Lower lobe of right lung (tissue), 2 donors: ENCODE data around the gene NHLH2. TPM values are rescaled to one million over a fixed set of nuclear protein-coding genes. Genes with fewer than 3 reads are reported as not detected.

Experiments
- ATAC-seq, 2 donors: fragments of 200-7000 bp; cut with Tn5 transposase; one replicate each; pipeline ENCODE4 v1.9.1; 2020 to 2022; ENCODE audit warnings: mild to moderate bottlenecking in 2 of 2, moderate library complexity in 2 of 2
- DNase-seq: peaks from one replicate; pipeline ENCODE4 v3.0.0-alpha.2; 2020
- H3K27ac ChIP-seq: fragments of 200-600 bp; one replicate; pipeline ENCODE4 v1.8.0; 2022
- H3K27me3 ChIP-seq: fragments of 200-600 bp; one replicate; pipeline ENCODE4 v1.8.0; 2022; ENCODE audit warnings: low read depth
- H3K36me3 ChIP-seq: fragments of 200-600 bp; one replicate; pipeline ENCODE4 v1.8.0; 2022; ENCODE audit warnings: mild to moderate bottlenecking
- H3K4me1 ChIP-seq: fragments of 200-600 bp; one replicate; pipeline ENCODE4 v1.8.0; 2022
- H3K4me3 ChIP-seq: fragments of 200-600 bp; one replicate; pipeline ENCODE4 v1.8.0; 2022; ENCODE audit warnings: mild to moderate bottlenecking
- H3K9me3 ChIP-seq: fragments of 200-600 bp; one replicate; pipeline ENCODE4 v1.8.0; 2022
- intact Hi-C: fragments of 100-400 bp; cut with DNase I; formaldehyde crosslinking; loops from one replicate; pipeline ENCODE4 v1.11.0; 2022
- total RNA-seq: library from RNA; stranded (reverse); fragmentation: NEBNext Ultra II Directional; extraction: Animal tissue kit (Norgen Biotek cat#: 25700); gene quantifications from one replicate; pipeline ENCODE4 v1.2.1, GENCODE V29; 2021
- TF ChIP-seq, protein P1 (sequence below): fragments of 200-600 bp; IDR thresholded peaks from one replicate; pipeline ENCODE4 v1.8.0; 2022; ENCODE audit warnings: antibody characterized with exemption, mild to moderate bottlenecking
- donor health status: DM: no; HTN: yes; CAD: no; lungs with severe emphysema.

Gene NHLH2
- total RNA-seq, 1 donor from 2014 or later = 0.41 TPM

DNA sequence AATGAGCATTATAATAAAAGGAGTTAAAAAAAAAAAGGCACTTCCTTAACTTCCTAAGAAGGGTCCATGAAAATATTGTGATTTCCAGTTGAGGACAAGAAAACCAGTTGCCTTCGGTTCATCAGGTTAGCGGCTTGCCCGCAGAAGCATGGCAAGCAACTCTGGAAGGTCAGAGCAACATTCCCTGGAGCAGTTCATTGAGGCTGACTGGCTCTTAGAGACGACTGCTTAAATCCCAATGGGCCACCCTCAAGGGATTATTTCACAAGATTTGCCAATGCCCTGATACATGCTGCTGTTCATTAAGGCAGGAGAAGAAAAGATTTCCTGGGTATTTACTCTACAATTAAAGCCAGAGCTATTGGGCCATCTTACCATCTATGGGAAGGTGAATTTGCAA is 43.4 kb downstream of the NHLH2 start:
- ATAC-seq (no peak), DNase-seq (no peak)
- no peaks in the 10 kb centered on the region for H3K9me3 ChIP-seq
- H3K27ac ChIP-seq = no peak overlapping the region
- TF ChIP-seq, protein P1, sequence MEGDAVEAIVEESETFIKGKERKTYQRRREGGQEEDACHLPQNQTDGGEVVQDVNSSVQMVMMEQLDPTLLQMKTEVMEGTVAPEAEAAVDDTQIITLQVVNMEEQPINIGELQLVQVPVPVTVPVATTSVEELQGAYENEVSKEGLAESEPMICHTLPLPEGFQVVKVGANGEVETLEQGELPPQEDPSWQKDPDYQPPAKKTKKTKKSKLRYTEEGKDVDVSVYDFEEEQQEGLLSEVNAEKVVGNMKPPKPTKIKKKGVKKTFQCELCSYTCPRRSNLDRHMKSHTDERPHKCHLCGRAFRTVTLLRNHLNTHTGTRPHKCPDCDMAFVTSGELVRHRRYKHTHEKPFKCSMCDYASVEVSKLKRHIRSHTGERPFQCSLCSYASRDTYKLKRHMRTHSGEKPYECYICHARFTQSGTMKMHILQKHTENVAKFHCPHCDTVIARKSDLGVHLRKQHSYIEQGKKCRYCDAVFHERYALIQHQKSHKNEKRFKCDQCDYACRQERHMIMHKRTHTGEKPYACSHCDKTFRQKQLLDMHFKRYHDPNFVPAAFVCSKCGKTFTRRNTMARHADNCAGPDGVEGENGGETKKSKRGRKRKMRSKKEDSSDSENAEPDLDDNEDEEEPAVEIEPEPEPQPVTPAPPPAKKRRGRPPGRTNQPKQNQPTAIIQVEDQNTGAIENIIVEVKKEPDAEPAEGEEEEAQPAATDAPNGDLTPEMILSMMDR = no peak
- peaks cover 8% of the 10 kb centered on the region for H3K27me3 ChIP-seq
- H3K4me1 ChIP-seq = no peaks in the 10 kb centered on the region
- intact Hi-C loops = no loop called here
- H3K4me3 ChIP-seq = no peak overlapping the region
- no peaks in the 10 kb centered on the region for H3K36me3 ChIP-seq

DNA sequence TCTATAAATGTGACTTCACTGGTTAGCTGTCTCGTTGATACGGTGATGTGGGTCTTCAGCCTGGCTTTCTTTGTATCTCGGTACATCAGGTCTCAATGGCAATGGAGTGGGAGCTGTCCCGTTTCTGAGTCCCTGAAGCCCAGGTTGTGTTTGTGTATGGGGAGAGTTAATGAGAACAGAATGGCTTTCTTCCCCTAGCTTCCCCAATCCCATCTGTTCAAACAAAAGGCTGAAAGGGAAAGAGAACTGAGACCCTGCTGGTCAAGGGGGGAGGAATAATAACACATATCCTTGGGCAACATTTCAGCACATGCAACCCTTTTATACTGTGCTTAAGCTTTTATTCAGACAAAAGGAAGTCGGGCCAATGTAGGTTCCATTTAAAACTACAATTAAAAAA is 44.0 kb downstream of the NHLH2 start:
- intact Hi-C loops = no loop called here
- TF ChIP-seq, protein P1 = no peak
- Histone ChIP-seq H3K4me1 (no peaks in the 10 kb centered on the region), H3K4me3 (no peak overlapping the region), H3K36me3 (no peaks in the 10 kb centered on the region), H3K27ac (no peak overlapping the region), H3K27me3 (peaks cover 10% of the 10 kb centered on the region), H3K9me3 (no peaks in the 10 kb centered on the region)
- ATAC-seq (no peak), DNase-seq (no peak)

DNA sequence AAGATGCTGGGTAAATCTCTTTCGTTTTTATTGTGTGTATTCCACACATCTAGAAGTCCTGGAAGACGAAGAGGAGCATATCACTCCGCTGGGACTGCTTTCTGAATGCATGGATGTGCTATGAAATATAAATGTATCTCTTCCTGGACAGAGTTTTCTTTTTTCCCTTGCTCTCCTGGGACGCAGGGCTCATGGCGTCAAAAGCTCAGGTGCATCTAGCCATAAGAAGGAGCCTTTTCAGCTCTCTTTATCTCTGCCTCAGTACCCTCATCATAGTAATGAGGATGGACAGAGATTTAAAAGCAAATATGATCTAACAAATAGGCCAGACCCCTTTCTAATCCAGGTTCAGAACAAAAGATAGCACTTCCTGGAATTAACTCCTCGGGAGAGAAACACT is 44.9 kb downstream of the NHLH2 start:
- intact Hi-C loops = no loop called here
- H3K9me3 ChIP-seq = no peaks in the 10 kb centered on the region

GRCh38 chr1:115794976-115795639 is 45.8 kb downstream of the NHLH2 start:
- intact Hi-C loops = no loop called here
- Histone ChIP-seq H3K9me3 (no peaks in the 10 kb centered on the region), H3K4me1 (no peaks in the 10 kb centered on the region), H3K27ac (no peak overlapping the region), H3K36me3 (no peaks in the 10 kb centered on the region), H3K27me3 (peaks cover 10% of the 10 kb centered on the region), H3K4me3 (no peak overlapping the region)
- DNase-seq = no peak
- TF ChIP-seq, protein P1 = no peak
- ATAC-seq = no peak

More for the DNA sequence above, 44.9 kb downstream of the NHLH2 start:
- Histone ChIP-seq H3K27ac (no peak overlapping the region), H3K4me3 (no peak overlapping the region), H3K27me3 (peaks cover 10% of the 10 kb centered on the region), H3K4me1 (no peaks in the 10 kb centered on the region), H3K36me3 (no peaks in the 10 kb centered on the region)
- ATAC-seq (no peak), DNase-seq (no peak)
- TF ChIP-seq, protein P1 = no peak

DNA sequence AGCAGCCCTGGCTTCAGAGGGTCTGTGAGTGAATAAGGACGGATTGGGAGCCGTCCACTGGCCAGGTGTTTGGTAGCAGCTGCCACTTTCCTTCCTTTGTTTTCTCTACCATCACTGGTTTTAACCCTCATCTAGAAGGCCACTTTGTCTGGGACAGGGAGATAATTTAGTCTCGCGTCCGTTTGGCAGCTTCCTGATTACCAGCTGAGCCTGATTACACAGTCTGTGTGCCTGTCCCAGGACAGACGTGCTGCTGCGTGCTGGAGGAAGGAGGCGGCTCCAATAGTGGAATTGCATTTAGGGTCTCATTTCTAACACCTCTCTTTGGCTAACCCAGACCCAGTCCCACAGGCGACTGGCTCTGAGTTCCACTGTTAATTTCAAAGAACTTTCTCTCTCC is 47.8 kb downstream of the NHLH2 start:
- DNase-seq (no peak), ATAC-seq (no peak)
- H3K4me3 ChIP-seq = no peak overlapping the region
- H3K36me3 ChIP-seq = no peaks in the 10 kb centered on the region
- TF ChIP-seq, protein P1 = no peak
- intact Hi-C loops = no loop called here
- H3K4me1 ChIP-seq = no peaks in the 10 kb centered on the region
- H3K9me3 ChIP-seq = no peaks in the 10 kb centered on the region
- no peak overlapping the region for H3K27ac ChIP-seq
- peaks cover 10% of the 10 kb centered on the region for H3K27me3 ChIP-seq
